ENCODE results near the gene LLGL2.
"Not testable (repeated sequence)": the region's sequence is repeated elsewhere in the genome, so short reads cannot be mapped to it uniquely, and the experiment has no call there.

The LLGL2 gene

DNA sequence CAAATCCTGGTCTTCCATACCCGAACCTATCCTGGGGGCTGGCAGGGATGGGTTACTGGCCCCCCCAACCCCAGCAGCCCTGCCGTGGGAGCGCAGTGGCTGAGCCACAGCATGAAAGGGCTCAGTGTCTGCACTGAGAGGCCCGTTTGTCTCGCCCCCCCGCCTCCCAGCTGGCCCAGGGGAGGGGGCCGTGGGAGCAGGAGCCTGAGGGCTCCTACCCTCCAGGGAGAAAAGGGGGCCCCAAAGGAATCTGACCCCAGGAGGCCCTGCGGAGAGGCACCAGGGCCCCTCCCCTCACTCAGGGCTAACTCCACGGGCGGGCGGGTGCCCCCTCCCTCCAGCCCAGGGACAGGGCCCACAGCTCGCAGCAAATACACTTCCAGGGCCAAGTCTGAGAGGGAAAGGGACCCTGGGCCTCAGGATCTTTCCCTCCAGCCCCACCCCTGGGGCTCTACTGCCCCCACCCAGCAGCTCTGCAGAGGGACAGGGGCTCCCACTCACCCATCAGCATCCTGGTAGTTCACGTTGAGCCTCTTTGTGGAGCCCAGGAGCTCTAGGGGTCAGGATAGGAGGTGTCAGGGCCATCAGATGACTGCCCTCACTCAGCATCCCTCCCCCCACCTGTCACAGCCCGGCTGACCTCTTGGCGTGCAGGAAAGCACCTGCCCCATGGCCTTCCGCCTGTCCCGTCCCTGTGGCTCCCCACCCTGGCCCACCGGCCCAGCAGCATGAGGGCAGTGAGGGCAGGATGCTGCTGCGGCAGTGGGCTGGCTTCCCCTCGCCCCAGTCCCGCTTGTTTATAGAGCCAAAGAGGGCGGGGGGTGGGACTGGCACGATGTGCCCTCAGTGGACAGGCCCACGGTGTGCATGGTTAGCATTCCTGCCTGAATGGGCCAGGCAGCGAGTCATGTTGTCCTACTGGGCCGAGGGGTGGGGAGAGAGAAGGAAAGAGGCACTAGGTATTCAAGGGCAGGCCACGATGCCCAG lies 17.5 kb upstream of the LLGL2 start:
- DNase-seq: no peak

DNA sequence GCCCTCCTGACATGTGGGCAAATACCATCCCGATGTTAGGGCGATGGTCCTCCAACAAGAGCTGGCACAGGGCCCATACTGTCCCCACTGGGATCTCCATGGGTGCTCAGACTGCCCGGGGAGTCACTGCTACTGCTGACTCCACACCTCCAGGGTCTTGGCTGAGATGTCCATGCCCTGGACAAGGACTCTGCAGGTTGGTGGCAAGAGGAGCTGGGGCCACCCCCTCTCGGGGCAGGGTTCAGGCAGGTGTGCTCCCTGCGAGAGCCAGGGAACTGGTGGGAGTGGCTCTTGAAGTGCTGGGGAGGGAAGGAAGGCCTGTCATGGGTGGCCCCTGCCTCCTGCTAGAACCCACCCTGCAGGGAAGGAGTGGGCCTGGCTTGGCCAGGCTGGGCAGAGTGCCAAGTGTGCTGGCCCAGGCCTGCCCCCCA lies 16.6 kb upstream of the LLGL2 start:
- no peak for DNase-seq

DNA sequence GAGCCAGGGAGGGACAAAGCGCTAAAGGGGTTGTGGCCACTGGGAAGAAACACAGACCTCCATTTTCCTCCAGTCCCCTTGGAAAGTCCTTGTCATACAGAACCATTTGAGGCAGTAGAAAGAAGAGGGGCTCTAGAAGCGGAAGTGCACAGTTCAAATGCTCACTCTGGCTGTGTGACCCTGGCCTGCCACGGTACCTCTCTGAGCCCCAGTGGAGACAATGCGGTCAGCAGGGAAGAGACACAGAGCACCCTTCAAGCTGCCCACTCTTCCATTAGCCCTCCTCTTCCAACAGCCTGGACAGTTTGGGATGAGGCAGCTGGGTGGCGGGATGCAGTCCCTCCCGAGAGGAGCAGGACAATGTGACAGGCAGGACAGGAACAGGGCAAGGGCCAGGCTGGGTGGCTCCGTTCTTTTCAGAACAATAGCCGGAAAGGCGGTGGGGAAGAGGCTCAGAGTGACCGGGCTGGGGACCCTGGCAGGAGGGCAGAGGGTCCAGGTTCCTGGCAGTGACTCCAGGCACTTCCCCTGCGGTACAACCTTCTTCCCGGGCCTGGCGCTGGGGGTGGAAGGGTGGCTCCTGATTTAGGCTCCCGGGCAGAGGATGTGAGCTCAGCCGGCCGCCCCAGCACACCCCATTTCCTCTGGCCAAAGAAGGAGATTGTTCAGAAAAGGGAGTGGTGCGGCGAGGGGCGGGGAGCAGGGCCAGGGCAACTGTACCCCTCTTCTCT lies 15.8 kb upstream of the LLGL2 start:
- DNase-seq: no peak

DNA sequence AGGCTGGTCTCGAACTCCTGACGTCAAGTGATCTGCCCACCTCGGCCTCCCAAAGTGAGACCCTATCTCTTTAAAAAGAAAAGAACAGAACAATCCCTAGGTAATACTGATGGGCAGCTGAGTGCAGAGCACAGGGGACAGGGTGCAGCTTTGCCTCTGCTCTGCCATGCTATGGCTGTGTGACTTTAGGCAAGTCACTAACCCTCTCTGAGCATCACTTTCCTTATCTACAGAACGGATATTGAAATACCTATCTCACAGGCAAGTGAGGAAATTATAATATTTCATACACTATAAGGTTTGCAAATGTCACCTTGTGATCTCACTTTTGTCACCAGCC lies 14.3 kb upstream of the LLGL2 start:
- no peak for DNase-seq

DNA sequence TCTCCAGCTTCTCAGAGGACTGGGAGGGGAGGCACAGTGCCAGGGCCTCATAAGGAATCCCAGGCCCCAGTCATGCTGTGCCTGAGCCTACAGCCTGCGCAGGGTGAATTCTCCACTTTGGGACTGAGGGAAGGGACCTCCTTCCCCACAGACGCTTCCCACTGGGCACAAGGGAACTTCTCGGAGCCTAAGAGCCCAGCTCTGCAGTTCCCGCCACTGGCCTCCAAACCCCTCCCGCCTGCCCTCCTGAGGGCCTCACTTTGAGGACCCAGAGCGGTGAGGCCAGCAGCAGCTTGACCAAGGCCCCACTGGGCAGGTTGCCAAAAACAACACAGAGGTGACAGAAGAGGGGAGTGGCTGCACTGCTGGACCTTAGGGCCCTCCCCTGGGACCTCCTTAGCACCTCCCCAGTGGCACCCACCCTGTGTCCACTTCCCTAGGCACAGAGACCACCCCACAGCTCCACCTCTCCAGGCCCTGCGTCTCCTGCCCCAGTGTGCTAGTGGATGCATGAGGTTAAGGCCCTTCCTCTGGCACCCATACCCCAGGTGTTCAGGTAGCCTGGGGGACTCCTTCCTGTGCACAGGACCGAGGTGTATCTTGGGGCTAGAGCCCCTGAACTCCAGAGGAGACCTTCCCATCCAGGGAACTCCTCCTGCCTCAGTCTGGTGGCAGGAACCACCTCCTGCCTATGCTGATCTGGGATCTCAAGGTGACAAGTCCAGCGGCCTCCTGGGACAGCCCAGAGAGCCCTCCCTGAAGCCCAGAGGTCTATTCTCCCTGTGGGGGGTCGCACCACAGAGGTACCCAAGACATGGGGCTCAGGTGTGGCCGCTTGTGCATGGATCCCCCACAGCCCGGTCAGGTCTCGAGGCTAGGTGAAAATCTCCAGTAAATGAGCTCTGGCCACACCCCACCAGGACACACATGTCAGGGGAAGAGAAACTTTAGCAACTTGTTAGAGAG lies 13.6 kb upstream of the LLGL2 start:
- no peak for DNase-seq

DNA sequence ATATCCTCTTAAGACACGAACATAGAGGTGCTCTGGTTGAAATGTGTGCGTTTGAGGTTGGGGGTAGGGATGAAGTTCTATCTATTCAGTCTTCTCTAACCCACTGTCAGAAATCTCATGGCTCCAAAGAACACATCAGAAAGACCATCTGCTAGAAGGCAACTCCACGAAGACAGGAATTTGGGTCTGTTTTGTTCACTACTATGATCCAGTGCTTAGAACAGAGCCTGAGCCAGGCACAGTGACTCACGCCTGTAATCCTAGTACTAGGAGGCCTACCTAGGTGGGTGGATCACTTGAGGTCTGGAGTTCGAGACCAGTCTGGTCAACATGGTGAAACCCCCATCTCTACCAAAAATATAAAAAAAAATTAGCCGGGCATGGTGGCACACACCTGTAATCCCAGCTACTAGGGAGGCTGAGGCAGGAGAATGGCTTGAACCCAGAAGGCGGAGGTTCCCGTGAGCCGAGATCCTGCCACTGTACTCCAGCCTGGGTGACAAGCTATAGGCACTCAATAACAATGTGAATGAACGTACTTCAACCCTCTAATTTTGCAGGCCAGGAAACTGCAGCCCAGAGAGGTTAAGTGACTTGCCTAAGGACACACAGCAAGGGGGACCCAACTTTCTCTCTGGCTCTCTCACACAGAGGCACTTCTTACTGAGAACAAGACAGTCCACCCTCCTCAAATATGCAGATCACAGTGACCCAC lies 12.4 kb upstream of the LLGL2 start:
- no peak for DNase-seq

DNA sequence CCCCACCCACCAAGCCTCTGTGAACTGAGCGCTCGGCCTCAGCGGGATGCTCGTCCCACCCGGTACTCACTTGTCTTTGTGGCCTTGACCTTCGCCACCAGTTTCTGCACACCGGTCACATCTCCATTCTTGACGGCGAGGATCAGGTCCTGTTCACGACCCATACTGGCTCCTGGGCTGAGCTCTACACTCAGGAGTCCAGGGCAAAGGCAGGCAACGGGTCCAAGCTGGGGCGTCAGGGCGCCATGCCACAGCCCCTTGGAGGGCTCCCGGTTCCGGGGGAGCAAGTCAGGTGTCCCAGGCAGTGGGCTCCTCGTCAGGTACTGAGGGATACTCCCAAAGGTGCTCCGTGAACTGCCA lies 11.9 kb upstream of the LLGL2 start:
- DNase-seq: no peak

DNA sequence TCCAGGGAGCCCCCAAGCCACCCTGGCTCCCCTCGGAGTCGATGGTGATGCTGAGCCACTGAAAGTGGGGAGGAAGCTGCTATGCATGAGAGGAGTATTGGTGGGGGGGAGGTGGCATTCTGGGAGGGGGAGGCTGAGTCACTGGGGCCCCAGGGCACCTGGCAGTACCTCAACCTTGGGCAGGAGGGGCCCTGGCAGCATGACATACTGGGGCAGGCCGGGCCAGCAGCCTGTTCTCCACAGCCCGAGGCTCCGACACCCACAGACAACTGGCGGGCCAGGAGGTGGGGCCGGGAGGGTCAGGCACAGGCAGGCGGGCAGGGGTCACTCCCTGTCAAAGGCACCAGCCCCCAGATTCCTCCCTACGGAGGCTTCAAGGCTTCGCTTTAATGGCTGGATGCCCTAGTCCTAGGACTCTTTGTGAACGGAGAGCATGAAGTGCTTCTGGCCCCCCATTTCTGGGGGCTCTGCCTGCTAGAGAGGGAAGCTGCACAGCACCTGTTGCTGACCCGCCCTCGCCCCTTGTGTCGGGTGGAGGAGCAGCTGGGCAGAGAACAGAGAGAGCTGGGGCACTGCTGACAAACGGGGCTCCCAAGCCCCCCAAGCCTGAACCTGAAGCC lies 11.1 kb upstream of the LLGL2 start:
- no peak for DNase-seq

DNA sequence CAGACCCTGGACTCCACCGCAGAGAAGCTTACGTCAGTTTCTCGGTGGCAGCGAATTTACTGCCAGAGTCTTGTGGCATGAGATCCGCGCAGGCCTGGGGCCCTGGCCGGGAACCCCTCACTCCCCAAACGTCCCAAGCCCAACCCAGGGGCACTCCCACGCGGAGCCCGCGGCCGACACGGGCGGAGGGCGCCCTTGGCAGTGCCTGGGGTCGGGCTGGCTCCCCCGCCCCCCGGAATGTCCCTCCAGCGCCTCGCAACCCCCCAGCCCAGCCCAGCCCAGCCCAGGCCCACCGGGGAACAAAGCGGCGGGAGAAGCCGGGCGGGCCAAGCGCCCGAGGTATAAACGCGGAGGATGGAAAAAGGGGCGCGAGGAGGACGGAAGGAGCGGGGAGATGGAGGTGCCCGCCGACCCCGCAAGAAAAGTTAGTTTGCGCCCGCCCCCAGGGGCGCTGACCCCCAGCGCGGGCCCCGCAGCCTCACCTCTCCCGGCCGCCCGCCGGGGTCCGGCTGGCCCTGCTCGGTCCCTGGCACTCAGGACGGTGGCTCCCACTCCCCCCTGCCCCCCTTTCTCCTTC lies 10.5 kb upstream of the LLGL2 start:
- no peak for DNase-seq

DNA sequence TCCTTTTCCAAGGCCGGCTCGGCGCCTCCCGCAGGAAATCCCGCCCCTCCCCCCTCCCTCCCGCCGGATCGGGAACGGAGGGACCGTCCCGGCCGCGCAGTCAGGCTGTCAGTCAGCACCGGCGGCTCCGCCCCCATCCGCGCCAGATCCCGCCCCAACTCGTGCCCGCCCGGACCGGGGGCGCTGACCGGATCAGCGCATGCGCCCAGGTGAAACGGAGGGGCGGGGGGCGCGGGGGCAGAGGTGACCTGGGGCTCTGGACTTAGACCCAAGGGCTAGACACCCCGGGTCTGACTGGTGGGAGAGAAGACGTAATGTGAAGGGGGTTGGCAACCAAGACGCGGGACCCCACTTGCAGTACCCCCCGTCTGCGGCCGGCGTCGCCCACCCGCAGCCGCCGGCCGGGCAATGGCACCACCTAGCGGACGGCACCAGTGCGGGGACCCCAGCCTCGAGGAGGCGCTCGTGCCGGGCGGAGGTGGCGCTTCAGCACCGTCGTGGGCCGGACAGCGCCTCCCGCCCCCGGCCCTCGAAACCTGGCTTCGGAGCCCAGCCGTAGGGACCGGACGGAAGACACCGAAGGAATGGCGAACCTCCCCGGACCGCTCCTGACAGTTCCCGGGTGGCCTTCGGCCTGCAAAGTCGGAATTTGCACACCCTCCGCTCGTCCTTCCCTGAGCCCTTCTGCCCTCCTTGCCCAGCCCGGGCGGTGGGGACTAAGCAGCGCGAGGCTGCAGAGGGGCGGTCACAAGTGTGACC lies 9.8 kb upstream of the LLGL2 start, which contains the start of gene CASKIN2:
Gene CASKIN2 (minus strand): TSS at position 42 of the 759 bp plus-strand sequence. CDS start 1,733 bp downstream, outside the sequence.
- DNase-seq: peak; percentile 41

- peak; percentile 89 for DNase-seq
Measured at GRCh38 chr17:75516255-75516618, 9.3 kb upstream of the LLGL2 start, which contains the start of gene TSEN54. Gene TSEN54, plus strand, starts transcription at chr17:75516528. Its CDS starts 33 bp downstream, at chr17:75516561.

DNA sequence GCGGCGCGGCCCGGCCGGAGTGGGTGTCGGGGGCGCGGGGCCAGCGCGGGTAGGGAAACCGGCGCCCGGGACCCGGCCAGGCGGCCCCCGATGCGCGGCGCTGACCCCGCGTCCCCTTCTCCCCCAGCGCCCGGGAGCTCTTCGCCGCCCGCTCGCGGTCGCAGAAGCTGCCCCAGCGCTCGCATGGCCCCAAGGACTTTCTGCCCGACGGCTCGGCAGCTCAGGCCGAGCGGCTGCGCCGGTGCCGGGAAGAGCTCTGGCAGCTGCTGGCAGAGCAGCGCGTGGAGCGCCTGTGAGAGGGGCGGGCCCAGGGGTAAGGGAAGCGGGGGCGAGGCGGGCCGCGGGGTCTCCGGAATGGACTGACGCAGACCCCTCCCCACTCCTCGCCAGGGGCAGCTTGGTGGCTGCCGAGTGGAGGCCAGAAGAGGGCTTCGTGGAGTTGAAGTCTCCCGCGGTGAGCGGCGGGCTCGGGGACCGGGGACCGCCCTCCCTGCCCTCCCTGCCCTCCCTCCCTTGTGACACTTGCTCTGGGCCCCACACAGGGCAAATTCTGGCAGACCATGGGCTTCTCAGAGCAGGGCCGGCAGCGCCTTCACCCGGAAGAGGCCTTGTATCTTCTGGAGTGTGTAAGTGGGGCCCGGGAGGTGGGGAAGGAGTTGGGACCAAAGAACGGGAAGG lies 8.7 kb upstream of the LLGL2 start:
- peak; percentile 7 for DNase-seq

DNA sequence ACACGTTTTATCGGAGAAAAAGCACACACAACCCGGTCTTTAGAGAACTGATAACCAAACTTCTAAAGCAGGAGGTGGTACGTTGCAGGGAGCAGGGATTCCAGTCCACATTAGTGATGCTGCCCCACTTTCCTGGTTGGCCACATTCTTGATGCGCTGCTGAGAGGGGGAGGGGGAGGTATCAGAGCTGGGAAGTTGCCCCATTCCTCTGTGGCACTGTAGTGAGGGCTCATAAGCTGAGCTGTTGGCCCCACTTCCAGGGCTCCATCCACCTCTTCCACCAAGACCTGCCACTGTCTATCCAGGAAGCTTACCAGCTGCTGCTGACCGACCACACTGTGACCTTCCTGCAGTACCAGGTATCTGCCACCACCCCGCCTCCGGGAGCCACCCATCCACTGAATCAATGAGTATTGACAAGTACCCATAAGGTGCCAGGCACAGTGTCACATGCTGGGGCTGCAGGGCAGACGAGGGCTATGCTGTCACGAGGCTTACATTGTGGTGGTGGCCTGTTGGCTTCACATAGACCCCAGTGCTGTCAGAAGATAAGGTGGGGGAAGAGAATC lies 8.1 kb upstream of the LLGL2 start:
- no peak for DNase-seq

GRCh38 chr17:75518201-75518600 lies 7.3 kb upstream of the LLGL2 start:
- DNase-seq: peak; percentile 5

- DNase-seq: no peak
Measured at GRCh38 chr17:75518983-75519537, 6.4 kb upstream of the LLGL2 start.

- DNase-seq: not testable (repeated sequence)
Measured at GRCh38 chr17:75520413-75520812, 5.1 kb upstream of the LLGL2 start.

DNA sequence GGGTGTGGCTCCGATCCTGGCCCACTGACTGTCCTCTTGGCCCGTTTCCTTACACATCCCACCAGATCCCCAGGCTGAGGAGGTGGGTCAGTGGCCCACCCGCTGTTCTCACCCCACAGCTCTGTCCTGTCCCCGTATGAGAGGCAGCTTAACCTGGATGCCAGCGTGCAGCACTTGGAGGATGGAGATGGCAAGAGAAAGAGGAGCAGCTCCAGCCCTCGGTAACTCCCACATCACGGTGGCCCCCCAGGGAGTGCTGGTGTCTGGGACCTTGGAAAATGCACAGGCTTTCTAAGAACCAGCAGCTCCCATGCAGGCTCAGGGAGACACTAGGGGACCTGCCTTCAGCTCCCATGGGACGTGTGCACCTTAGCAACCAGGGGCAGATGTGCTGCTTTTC lies 4.2 kb upstream of the LLGL2 start:
- no peak for DNase-seq

DNA sequence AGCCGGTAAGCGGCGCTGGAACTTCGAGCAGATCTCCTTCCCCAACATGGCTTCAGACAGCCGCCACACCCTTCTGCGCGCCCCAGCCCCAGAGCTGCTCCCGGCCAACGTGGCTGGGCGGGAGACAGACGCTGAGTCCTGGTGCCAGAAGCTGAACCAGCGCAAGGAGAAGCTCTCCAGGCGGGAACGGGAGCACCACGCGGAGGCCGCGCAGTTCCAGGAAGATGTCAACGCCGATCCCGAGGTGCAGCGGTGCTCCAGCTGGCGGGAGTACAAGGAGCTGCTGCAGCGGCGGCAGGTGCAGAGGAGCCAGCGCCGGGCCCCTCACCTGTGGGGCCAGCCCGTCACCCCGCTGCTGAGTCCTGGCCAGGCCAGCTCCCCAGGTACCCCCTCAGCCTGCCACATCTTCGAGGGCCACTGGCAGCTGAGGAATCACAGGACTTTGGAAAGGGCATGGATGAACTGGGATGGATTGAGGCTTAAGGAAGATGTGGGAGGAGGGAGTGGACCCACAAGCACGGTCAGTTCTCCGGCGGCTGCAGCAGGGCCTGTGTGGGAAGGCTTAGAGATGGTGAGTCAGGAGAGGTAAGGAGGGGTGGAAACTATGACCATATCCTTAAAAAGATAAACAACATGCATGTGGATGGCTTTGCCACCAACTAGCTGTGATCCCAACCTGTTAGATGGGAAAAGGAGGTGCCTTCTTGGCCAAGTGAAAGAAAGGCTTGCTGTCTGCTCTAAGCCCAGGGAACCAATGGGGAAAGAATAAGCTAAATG lies 3.4 kb upstream of the LLGL2 start:
- DNase-seq: peak; percentile 22

All from inflammatory macrophage treated with lipopolysaccharide for 4 hours (primary cell).